GM12878 (cell line): Measurements from ENCODE around the gene NKIRAS2. TPM values are rescaled to one million over a fixed set of nuclear protein-coding genes. Genes with fewer than 3 reads are reported as not detected.

Experiments used
- ATAC-seq: fragments of 200-7000 bp; cut with Tn5 transposase; 3 replicates; pipeline ENCODE4 v1.9.1; 2020; ENCODE audit warnings: mild to moderate bottlenecking, moderate library complexity
- Bru-seq: library from RNA; stranded (reverse); fragments of 400-500 nt; gene quantifications from one replicate; lab custom pipeline; 2021; lab: Mats Ljungman, UMichigan
- BruChase-seq, 2 experiments: library from RNA; stranded (reverse); fragments of 400-500 nt; gene quantifications; one replicate each; lab custom pipeline; 2021; lab: Mats Ljungman, UMichigan
- BruUV-seq: library from RNA; stranded (reverse); fragments of 400-500 nt; replicated peaks from 2 replicates; lab custom pipeline; 2021; lab: Mats Ljungman, UMichigan
- CTCF ChIA-PET: fragments of 300-600 bp; sonication (Branson Sonifier 250); formaldehyde crosslinking; extraction: SDS; loops from one replicate; lab custom pipeline; 2021; ENCODE audit warnings: inconsistent platforms; lab: Yijun Ruan, JAX
- POLR2A ChIA-PET: fragments of 350-600 bp; formaldehyde crosslinking; extraction: SDS; loops from one replicate; lab custom pipeline; 2021; ENCODE audit warnings: inconsistent platforms; lab: Charles Lee
- RAD21 ChIA-PET: fragments of 300-600 bp; sonication (Branson Sonifier 250); formaldehyde crosslinking; loops from one replicate; lab custom pipeline; 2023; ENCODE audit warnings: antibody characterized with exemption; ENCODE audit not compliant: unreplicated experiment; lab: Charles Lee
- SMC1A ChIA-PET: fragments of 300-600 bp; sonication (Branson Sonifier 250); formaldehyde crosslinking; loops from one replicate; lab custom pipeline; 2023; ENCODE audit not compliant: unreplicated experiment, uncharacterized antibody; lab: Charles Lee
- DNase-seq: peaks from one replicate; pipeline ENCODE4 v3.0.0-alpha.2; 2011; ENCODE audit warnings: low read depth, low spot score
- FAIRE-seq: peaks from 3 replicates; lab custom pipeline; 2011; peaks lifted over from hg19 to GRCh38; lab: Jason Lieb, UNC
- H2AFZ ChIP-seq: 2 replicates; pipeline ENCODE4 v1.6.0; 2011; ENCODE audit warnings: low read depth, low read length, control low read depth; ENCODE audit not compliant: control insufficient read depth
- H3K27ac ChIP-seq: 2 replicates; pipeline ENCODE4 v1.5.1; 2011; ENCODE audit warnings: control low read depth; ENCODE audit not compliant: control insufficient read depth, insufficient read depth
- H3K27me3 ChIP-seq, 2 experiments: replicated peaks in 1 of 2; 2 replicates each; pipeline versions ENCODE4 v1.6.0 to v1.6.1; 2011; ENCODE audit warnings: low read length in 1 of 2; ENCODE audit not compliant: control insufficient read depth in 2 of 2, insufficient read depth in 2 of 2
- H3K36me3 ChIP-seq, 2 experiments: 2 replicates each; pipeline ENCODE4 v1.5.1; 2011; ENCODE audit warnings: low read length in 1 of 2; ENCODE audit not compliant: control insufficient read depth in 2 of 2, insufficient read depth in 2 of 2
- H3K4me1 ChIP-seq: 2 replicates; pipeline ENCODE4 v1.6.1; 2011; ENCODE audit warnings: mild to moderate bottlenecking, low read length, moderate library complexity, mixed read lengths; ENCODE audit not compliant: control insufficient read depth, insufficient read depth
- H3K4me2 ChIP-seq: 2 replicates; pipeline ENCODE4 v1.6.0; 2011; ENCODE audit warnings: control low read depth; ENCODE audit not compliant: control insufficient read depth, insufficient read depth
- H3K4me3 ChIP-seq: fragments of 200-600 bp; sonication (generic); 2 replicates; pipeline ENCODE4 v1.5.1; 2016
- H3K79me2 ChIP-seq: 2 replicates; pipeline ENCODE4 v1.6.0; 2011; ENCODE audit warnings: low read length; ENCODE audit not compliant: control insufficient read depth, insufficient read depth
- H3K9ac ChIP-seq: 2 replicates; pipeline ENCODE4 v1.8.0; 2011; ENCODE audit warnings: low read length, control low read depth, mixed read lengths; ENCODE audit not compliant: control insufficient read depth, insufficient read depth
- H3K9me3 ChIP-seq: replicated peaks from 3 replicates; pipeline ENCODE4 v1.5.1; 2011; ENCODE audit warnings: mild to moderate bottlenecking, low read length; ENCODE audit not compliant: control insufficient read depth, insufficient read depth
- H4K20me1 ChIP-seq: 2 replicates; pipeline ENCODE4 v1.6.0; 2011; ENCODE audit not compliant: control insufficient read depth, insufficient read depth
- ETV6 ChIP-seq, 2 experiments: fragments of 450-650 bp in 1 of 2; IDR thresholded peaks in 1 of 2; conservative IDR thresholded peaks in 1 of 2; 2 replicates each; pipeline ENCODE4 v1.6.1; 2014; ENCODE audit warnings: antibody characterized with exemption in 1 of 2, borderline replicate concordance in 1 of 2, low read depth in 1 of 2, mild to moderate bottlenecking in 1 of 2, moderate library complexity in 1 of 2
- FOXK2 ChIP-seq: fragments of 450-650 bp; IDR thresholded peaks from 2 replicates; pipeline ENCODE4 v1.6.1; 2017; ENCODE audit warnings: mild to moderate bottlenecking, moderate library complexity
- KAT2A ChIP-seq: conservative IDR thresholded peaks from 2 replicates; pipeline ENCODE4 v1.6.1; 2011; ENCODE audit warnings: low read depth, low read length; ENCODE audit not compliant: control insufficient read depth
- NFXL1 ChIP-seq: fragments of 450-650 bp; IDR thresholded peaks from 2 replicates; pipeline ENCODE4 v1.6.1; 2017; ENCODE audit warnings: antibody characterized with exemption, mild to moderate bottlenecking, borderline replicate concordance
- POU2F2 ChIP-seq: IDR thresholded peaks from 3 replicates; pipeline ENCODE4 v1.6.1; 2011; ENCODE audit warnings: low read depth, mild to moderate bottlenecking, low read length, borderline replicate concordance
- WGBS: methylation state at CpG from one replicate; pipeline ENCODE4 v1.1.6; 2016; ENCODE audit warnings: low lambda C conversion rate; ENCODE audit not compliant: insufficient replicate concordance, insufficient coverage; ENCODE audit errors: missing lambda C conversion rate; 5-methylcytosine and 5-hydroxymethylcytosine counted together
- in situ Hi-C: fragments of 300-500 bp; cut with MboI; formaldehyde crosslinking; loops from 9 replicates; pipeline ENCODE4 v1.14.3; 2018; ENCODE audit warnings: mixed read lengths
- intact Hi-C: fragments of 100-400 bp; cut with micrococcal nuclease; formaldehyde crosslinking; loops from one replicate; pipeline ENCODE4 v1.14.2; 2022; ENCODE audit not compliant: unreplicated experiment
- long read RNA-seq, 2 experiments: library from polyadenylated mRNA; unstranded; transcript quantifications; one replicate each; pipeline ENCODE4 v2.0.0, GENCODE V29; 2019 to 2020
- polyA minus RNA-seq, 3 experiments: library from RNA; depleted of rRNA, polyadenylated mRNA; stranded (reverse); fragments of >200 nt; gene quantifications; 2 replicates each; pipeline ENCODE4 v1.2.3, GENCODE V29; 2011
- polyA plus RNA-seq, 11 experiments: library from polyadenylated mRNA; depleted of rRNA in 4 of 11; unstranded in 6 of 11; stranded (reverse) in 5 of 11; fragments of >200 nt; fragmentation: Nextera tagmentation in 4 of 11; fragmentation: Illumina TruSeq in 1 of 11; extraction: Ambion mirVana in 4 of 11; extraction: Trizol in 1 of 11; gene quantifications; 1 replicate in 1 of 11; 2 replicates in 10 of 11; pipeline versions ENCODE4 v1.2.1 to v1.2.3, GENCODE V29; 2011 to 2016; ENCODE audit warnings: inconsistent platforms in 2 of 11, missing spikeins in 2 of 11, low read depth in 1 of 11
- total RNA-seq, 4 experiments: library from RNA; depleted of rRNA in 3 of 4; stranded (reverse); fragments of >200 nt in 3 of 4; fragmentation: Illumina TruSeq in 1 of 4; extraction: Trizol in 1 of 4; gene quantifications; 2 replicates each; pipeline versions ENCODE4 v1.2.1 to v1.2.3, GENCODE V29; 2013 to 2021
- TF ChIP-seq, protein P1 (sequence below): IDR thresholded peaks from 2 replicates; pipeline ENCODE4 v1.6.1; 2012; ENCODE audit warnings: low read depth, low read length, improper control_type of control experiment
- TF ChIP-seq, protein P2 (sequence below): fragments of 450-650 bp; formaldehyde crosslinking; IDR thresholded peaks from 2 replicates; pipeline ENCODE4 v1.5.0; 2022; ENCODE audit warnings: mild to moderate bottlenecking, missing genetic modification characterization
- TF ChIP-seq, protein P3 (sequence below): fragments of 450-650 bp; IDR thresholded peaks from 2 replicates; pipeline ENCODE4 v1.6.1; 2018; ENCODE audit warnings: mild to moderate bottlenecking, low read depth, moderate library complexity; ENCODE audit not compliant: partially characterized antibody

Gene NKIRAS2
- total RNA-seq (2013; cell fraction: nucleolus; rRNA removed): 17.6 and 18.5 TPM in 2 replicates
- total RNA-seq (2014; rRNA removed): 36.8 and 39.3 TPM in 2 replicates
- 16.3 and 16.9 TPM in 2 replicates for total RNA-seq (2014; rRNA removed; fragmentation: Illumina TruSeq; extraction: Trizol)
- total RNA-seq (2021): 22.9 and 25.8 TPM in 2 replicates
- polyA plus RNA-seq (2011; ENCODE audit: low read depth): 11.6 TPM
- 11.9 and 20.3 TPM in 2 replicates for polyA plus RNA-seq (2011; rRNA removed)
- polyA plus RNA-seq (2011; cell fraction: cytosol; rRNA removed): 26.7 and 29.6 TPM in 2 replicates
- polyA plus RNA-seq (2011; cell fraction: nucleus; rRNA removed): 15.3 and 19.6 TPM in 2 replicates
- polyA plus RNA-seq (2012): 20.9 and 21.7 TPM in 2 replicates
- polyA plus RNA-seq (2014; fragmentation: Illumina TruSeq; extraction: Trizol): 24.4 and 33.6 TPM in 2 replicates
- polyA plus RNA-seq (2014; fragmentation: Nextera tagmentation; extraction: Ambion mirVana): 1 to 10 TPM; 6.4 to 6.9 TPM
- polyA plus RNA-seq (2014; rRNA removed): 39.4 and 49.7 TPM in 2 replicates
- polyA plus RNA-seq (2016; fragmentation: Nextera tagmentation; extraction: Ambion mirVana): 10 to 100 TPM; 28.6 to 32.2 TPM
- 15.9 and 21.3 TPM in 2 replicates for polyA minus RNA-seq (2011; rRNA and poly(A)+ RNA removed)
- 6.4 and 7.1 TPM in 2 replicates for polyA minus RNA-seq (2011; cell fraction: cytosol; rRNA and poly(A)+ RNA removed)
- 7.6 and 15.4 TPM in 2 replicates for polyA minus RNA-seq (2011; cell fraction: nucleus; rRNA and poly(A)+ RNA removed)
- percentile 72 among the genes with signal in this experiment for Bru-seq, nascent RNA
- percentile 65 among the genes with signal in this experiment for BruChase-seq, experiment 1, labeled RNA remaining after a 6-hour chase
- percentile 72 among the genes with signal in this experiment for BruChase-seq, experiment 2, labeled RNA remaining after a 2-hour chase
- long read RNA-seq, experiment 1, transcript NKIRAS2-206 (4 exons, 1,909 nt): major isoform, 8 of 14 reads
- long read RNA-seq, experiment 1, partial matches to known transcripts: 1 of 14 reads
- long read RNA-seq, experiment 1, other reads (novel, unspliced or antisense): 1 of 14 reads
- long read RNA-seq, experiment 2, partial matches to known transcripts: 0 of 9 reads
- long read RNA-seq, experiment 2, other reads (novel, unspliced or antisense): 3 of 9 reads

DNA sequence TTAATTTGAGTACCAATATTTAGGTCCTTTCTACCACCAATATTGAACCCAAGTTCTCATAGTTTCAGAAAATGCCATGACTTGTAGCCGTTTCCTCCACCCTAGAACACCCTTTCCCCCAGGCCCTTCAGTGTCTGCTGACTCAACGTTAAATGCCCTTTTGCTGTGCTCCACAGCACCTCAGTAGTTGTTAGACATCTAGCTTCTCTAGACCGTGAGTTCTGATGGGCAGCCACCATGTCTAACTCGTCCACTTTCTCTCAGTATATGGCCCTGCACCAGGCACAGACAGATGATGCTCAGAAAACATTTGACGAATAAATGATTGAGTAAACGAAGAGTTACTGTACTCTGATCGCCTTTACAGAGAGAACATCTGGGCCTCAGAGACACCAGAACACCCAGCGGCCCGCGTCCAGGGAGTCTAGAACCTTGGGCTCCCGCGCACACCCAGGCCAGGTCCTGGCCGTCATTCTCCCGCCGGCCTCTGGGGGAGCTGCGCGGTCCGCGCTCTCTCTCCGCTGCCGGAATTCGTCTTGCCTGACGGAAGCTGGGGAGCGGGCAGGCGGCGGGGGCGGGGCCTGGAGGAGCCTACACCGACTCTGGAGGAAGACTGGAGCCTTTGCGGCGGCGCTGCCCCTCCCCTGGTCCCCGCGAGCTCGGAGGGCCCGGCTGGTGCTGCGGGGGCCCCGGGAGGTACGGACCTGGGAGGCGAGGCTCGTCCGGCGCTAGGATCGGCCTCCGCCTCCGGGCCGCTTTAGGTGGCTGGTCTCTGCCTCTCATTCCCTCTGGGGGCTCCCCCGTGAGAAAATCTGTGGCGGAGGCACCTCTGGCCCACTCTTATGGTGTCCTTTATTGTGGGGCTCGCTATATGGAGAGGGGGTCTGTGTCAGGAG, at the start of gene NKIRAS2:
Gene NKIRAS2, plus strand, starts transcription at position 582 of the 896 bp plus-strand sequence. CDS start 1,488 bp downstream, outside the sequence.
- 8% methylated on average over 29 of the region's 49 CpGs for WGBS
- intact Hi-C loops: no loop called here
- H3K9me3 ChIP-seq: no peaks in the 10 kb centered on the region
- CTCF ChIA-PET: interaction anchor here (0.6 to 10.1 kb wide), 20 partner anchors 8 to 174 kb away, joined by 3 to 85 read pairs (median 5); partner anchors contain the start of genes CNP and KCNH4
- RAD21 ChIA-PET: interaction anchor here (0.7 to 6.6 kb wide), 6 partner anchors 54 to 409 kb away, joined by 3 to 53 read pairs (median 4); partner anchors contain the start of gene CNP
- in situ Hi-C loops: loop anchor here (5.0 to 25.0 kb wide), 2 partner anchors 93 to 1193 kb away; partner anchors contain the start of genes DHX58 and TMEM106A
- peaks cover 45% of the 10 kb centered on the region for H3K79me2 ChIP-seq
- POLR2A ChIA-PET: interaction anchor here (0.6 to 3.1 kb wide), 11 partner anchors 10 to 103 kb away, joined by 3 to 45 read pairs (median 4); partner anchors contain the start of gene CNP
- DNase-seq (peak; percentile 50), ATAC-seq (peak; percentile 84), FAIRE-seq (peak; percentile 13)
- peak within 1 kb of the TSS; percentile 95 for H3K9ac ChIP-seq
- H2AFZ ChIP-seq: peak within 1 kb of the TSS; percentile 68
- no peaks in the 10 kb centered on the region for H3K27me3 ChIP-seq
- SMC1A ChIA-PET: interaction anchor here (0.7 to 1.4 kb wide), 9 partner anchors 11 to 161 kb away, joined by 3 to 6 read pairs (median 3); partner anchors contain the start of genes CNP and KCNH4
- BruUV-seq: no TSS peak
- H3K36me3 ChIP-seq: peaks cover 0 to 9% of the 10 kb centered on the region in 2 experiments; a peak in 2 of 4 replicates
- peak within 1 kb of the TSS; percentile 88 for H3K4me3 ChIP-seq
- H4K20me1 ChIP-seq: no peaks in the 10 kb centered on the region
- H3K27ac ChIP-seq: peak within 1 kb of the TSS; percentile 76
- peak within 1 kb of the TSS; percentile 36 for H3K4me2 ChIP-seq
- H3K4me1 ChIP-seq: peaks cover 28% of the 10 kb centered on the region
- TF ChIP-seq, protein P1, sequence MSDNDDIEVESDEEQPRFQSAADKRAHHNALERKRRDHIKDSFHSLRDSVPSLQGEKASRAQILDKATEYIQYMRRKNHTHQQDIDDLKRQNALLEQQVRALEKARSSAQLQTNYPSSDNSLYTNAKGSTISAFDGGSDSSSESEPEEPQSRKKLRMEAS: peak; percentile 39; the same call in 1 of the 2 replicates
- TF ChIP-seq NFXL1 (no peak), FOXK2 (no peak), POU2F2 (peak; percentile 3; the same call in 1 of the 3 replicates), KAT2A (no peak), ETV6 (conservative IDR thresholded peaks at IDR 0.05 in 1 of 2, IDR thresholded peaks at IDR 0.05 in 1 of 2; ENCODE audit: borderline replicate concordance in 1 of 2, low read depth in 1 of 2) (no peak)
- TF ChIP-seq, protein P2, sequence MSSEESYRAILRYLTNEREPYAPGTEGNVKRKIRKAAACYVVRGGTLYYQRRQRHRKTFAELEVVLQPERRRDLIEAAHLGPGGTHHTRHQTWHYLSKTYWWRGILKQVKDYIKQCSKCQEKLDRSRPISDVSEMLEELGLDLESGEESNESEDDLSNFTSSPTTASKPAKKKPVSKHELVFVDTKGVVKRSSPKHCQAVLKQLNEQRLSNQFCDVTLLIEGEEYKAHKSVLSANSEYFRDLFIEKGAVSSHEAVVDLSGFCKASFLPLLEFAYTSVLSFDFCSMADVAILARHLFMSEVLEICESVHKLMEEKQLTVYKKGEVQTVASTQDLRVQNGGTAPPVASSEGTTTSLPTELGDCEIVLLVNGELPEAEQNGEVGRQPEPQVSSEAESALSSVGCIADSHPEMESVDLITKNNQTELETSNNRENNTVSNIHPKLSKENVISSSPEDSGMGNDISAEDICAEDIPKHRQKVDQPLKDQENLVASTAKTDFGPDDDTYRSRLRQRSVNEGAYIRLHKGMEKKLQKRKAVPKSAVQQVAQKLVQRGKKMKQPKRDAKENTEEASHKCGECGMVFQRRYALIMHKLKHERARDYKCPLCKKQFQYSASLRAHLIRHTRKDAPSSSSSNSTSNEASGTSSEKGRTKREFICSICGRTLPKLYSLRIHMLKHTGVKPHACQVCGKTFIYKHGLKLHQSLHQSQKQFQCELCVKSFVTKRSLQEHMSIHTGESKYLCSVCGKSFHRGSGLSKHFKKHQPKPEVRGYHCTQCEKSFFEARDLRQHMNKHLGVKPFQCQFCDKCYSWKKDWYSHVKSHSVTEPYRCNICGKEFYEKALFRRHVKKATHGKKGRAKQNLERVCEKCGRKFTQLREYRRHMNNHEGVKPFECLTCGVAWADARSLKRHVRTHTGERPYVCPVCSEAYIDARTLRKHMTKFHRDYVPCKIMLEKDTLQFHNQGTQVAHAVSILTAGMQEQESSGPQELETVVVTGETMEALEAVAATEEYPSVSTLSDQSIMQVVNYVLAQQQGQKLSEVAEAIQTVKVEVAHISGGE (CRISPR knock-in tag): no peak
- TF ChIP-seq, protein P3, sequence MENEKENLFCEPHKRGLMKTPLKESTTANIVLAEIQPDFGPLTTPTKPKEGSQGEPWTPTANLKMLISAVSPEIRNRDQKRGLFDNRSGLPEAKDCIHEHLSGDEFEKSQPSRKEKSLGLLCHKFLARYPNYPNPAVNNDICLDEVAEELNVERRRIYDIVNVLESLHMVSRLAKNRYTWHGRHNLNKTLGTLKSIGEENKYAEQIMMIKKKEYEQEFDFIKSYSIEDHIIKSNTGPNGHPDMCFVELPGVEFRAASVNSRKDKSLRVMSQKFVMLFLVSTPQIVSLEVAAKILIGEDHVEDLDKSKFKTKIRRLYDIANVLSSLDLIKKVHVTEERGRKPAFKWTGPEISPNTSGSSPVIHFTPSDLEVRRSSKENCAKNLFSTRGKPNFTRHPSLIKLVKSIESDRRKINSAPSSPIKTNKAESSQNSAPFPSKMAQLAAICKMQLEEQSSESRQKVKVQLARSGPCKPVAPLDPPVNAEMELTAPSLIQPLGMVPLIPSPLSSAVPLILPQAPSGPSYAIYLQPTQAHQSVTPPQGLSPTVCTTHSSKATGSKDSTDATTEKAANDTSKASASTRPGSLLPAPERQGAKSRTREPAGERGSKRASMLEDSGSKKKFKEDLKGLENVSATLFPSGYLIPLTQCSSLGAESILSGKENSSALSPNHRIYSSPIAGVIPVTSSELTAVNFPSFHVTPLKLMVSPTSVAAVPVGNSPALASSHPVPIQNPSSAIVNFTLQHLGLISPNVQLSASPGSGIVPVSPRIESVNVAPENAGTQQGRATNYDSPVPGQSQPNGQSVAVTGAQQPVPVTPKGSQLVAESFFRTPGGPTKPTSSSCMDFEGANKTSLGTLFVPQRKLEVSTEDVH: peak; percentile 44
